HFFc6 (cell line): ENCODE results near the gene FBXW8. TPM values are rescaled to one million over a fixed set of nuclear protein-coding genes. Genes with fewer than 3 reads are reported as not detected.

Experiments
- DNase-seq: peaks from one replicate; pipeline ENCODE4 v3.0.0-alpha.2; 2018
- H3K27ac Mint-ChIP-seq: 2 replicates; pipeline ENCODE4 v1.8.0; 2020; ENCODE audit warnings: mild to moderate bottlenecking, mixed read lengths
- H3K27me3 Mint-ChIP-seq: 2 replicates; pipeline ENCODE4 v1.8.0; 2021; ENCODE audit warnings: mild to moderate bottlenecking, moderate library complexity, mixed read lengths; ENCODE audit not compliant: insufficient read depth
- H3K36me3 Mint-ChIP-seq: 2 replicates; pipeline ENCODE4 v1.8.0; 2021; ENCODE audit warnings: low read depth, mixed read lengths
- H3K4me1 Mint-ChIP-seq: 2 replicates; pipeline ENCODE4 v1.8.0; 2020; ENCODE audit warnings: low read depth, mixed read lengths
- H3K4me3 Mint-ChIP-seq: 2 replicates; pipeline ENCODE4 v1.8.0; 2020; ENCODE audit warnings: mild to moderate bottlenecking, moderate library complexity, mixed read lengths
- H3K9me3 Mint-ChIP-seq: 2 replicates; pipeline ENCODE4 v1.8.0; 2020; ENCODE audit warnings: mild to moderate bottlenecking, mixed read lengths
- CTCF ChIP-seq: fragments of 200-600 bp; sonication (generic); IDR thresholded peaks from 2 replicates; pipeline ENCODE4 v1.5.0; 2021; ENCODE audit warnings: antibody characterized with exemption, mild to moderate bottlenecking
- total RNA-seq, 6 experiments: library from RNA; stranded (reverse); fragmentation: NEBNext Ultra II Directional; extraction: Animal tissue kit (Norgen Biotek cat#: 25700); gene quantifications; 2 replicates in 1 of 6; 3 replicates in 5 of 6; pipeline ENCODE4 v1.2.3, GENCODE V29; 2021

Gene FBXW8
- total RNA-seq, 6 experiments from 2014 or later, result 15.3 to 20.5 (median 18.5) TPM

DNA sequence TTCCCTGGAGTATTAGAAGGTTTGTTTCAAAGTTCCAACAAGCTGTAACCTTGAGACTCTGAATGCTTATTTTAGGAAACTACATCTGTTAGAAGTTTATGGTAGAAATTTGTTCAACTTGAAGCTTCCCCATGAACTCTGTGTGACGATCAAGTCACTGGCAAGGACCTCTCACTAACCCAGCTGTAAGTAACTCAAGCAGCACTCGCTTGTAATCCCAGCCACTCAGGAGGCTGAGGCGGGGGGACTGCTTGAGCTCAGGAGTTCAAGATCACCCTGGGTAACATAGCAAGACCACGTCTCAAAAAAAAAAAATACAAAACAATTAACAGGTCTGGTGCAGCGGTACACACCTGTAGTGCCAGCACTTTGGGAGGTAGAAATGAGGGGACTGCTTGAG is 162.9 kb downstream of the FBXW8 start:
- H3K4me3 Mint-ChIP-seq, result no peak overlapping the region
- H3K36me3 Mint-ChIP-seq, result no peaks in the 10 kb centered on the region
- TF ChIP-seq CTCF, result no peak
- H3K4me1 Mint-ChIP-seq, result no peaks in the 10 kb centered on the region; the same call in none of the 2 replicates
- no peak overlapping the region for H3K27ac Mint-ChIP-seq
- no peak for DNase-seq
- H3K27me3 Mint-ChIP-seq, result peaks cover 37% of the 10 kb centered on the region
- no peaks in the 10 kb centered on the region for H3K9me3 Mint-ChIP-seq

- no peak for TF ChIP-seq CTCF
- no peak for DNase-seq
- no peaks in the 10 kb centered on the region; the same call in none of the 2 replicates for H3K4me1 Mint-ChIP-seq
- H3K9me3 Mint-ChIP-seq, result no peaks in the 10 kb centered on the region
- H3K4me3 Mint-ChIP-seq, result no peak overlapping the region
- no peaks in the 10 kb centered on the region for H3K36me3 Mint-ChIP-seq
- peaks cover 39% of the 10 kb centered on the region for H3K27me3 Mint-ChIP-seq
- no peak overlapping the region for H3K27ac Mint-ChIP-seq
Measured at GRCh38 chr12:117076410-117077372, 165.9 kb downstream of the FBXW8 start.

GRCh38 chr12:117079487-117079886 is 168.7 kb downstream of the FBXW8 start:
- Mint-ChIP-seq H3K27me3 (peaks cover 40% of the 10 kb centered on the region), H3K4me3 (no peak overlapping the region), H3K9me3 (no peaks in the 10 kb centered on the region), H3K27ac (no peak overlapping the region), H3K4me1 (no peaks in the 10 kb centered on the region; the same call in none of the 2 replicates), H3K36me3 (no peaks in the 10 kb centered on the region)
- no peak for TF ChIP-seq CTCF
- DNase-seq, result no peak

GRCh38 chr12:117080661-117081144 is 170.0 kb downstream of the FBXW8 start:
- no peak overlapping the region for H3K4me3 Mint-ChIP-seq
- no peaks in the 10 kb centered on the region for H3K9me3 Mint-ChIP-seq
- H3K4me1 Mint-ChIP-seq, result no peaks in the 10 kb centered on the region; the same call in 1 of the 2 replicates
- peaks cover 43% of the 10 kb centered on the region for H3K27me3 Mint-ChIP-seq
- no peak overlapping the region for H3K27ac Mint-ChIP-seq
- no peaks in the 10 kb centered on the region for H3K36me3 Mint-ChIP-seq
- TF ChIP-seq CTCF, result no peak
- no peak for DNase-seq

Other genes with a start within 250 kb of the FBXW8 start
- 10 to 100 TPM; 29.3 to 39.5 (median 35.8) TPM for gene SPRING1, start 172.9 kb upstream of the FBXW8 start, total RNA-seq
- gene RNFT2, start 172.6 kb upstream of the FBXW8 start, total RNA-seq, result 10 to 100 TPM in 4 of 6 experiments, 1 to 10 TPM in 2; 7.1 to 12.0 (median 11.2) TPM
- gene HRK, start 29.5 kb upstream of the FBXW8 start, total RNA-seq, result not detected
- not detected for gene TESC, start 188.5 kb downstream of the FBXW8 start, total RNA-seq